Heart left ventricle (tissue), 16 donors: ENCODE results near the gene REEP1. TPM values are rescaled to one million over a fixed set of nuclear protein-coding genes. Genes with fewer than 3 reads are reported as not detected.
A peak's percentile ranks its signal among the peaks of the same experiment; 100 is the strongest.

ENCODE experiments used
- ATAC-seq, 4 donors: fragments of 200-7000 bp; cut with Tn5 transposase; one replicate each; pipeline ENCODE4 v1.9.1; 2020 to 2022; ENCODE audit warnings: moderate library complexity in 4 of 4, mild to moderate bottlenecking in 3 of 4, moderate number of reproducible peaks in 1 of 4
- DNase-seq, 5 donors: peaks; one replicate each; pipeline ENCODE4 v3.0.0-alpha.2; 2020
- H3K27ac ChIP-seq, 12 donors: fragments of 200-600 bp; sonication (generic) in 4 of 12; one replicate each; pipeline versions ENCODE4 v1.5.0 to v1.8.0; 2016 to 2022; ENCODE audit warnings: mild to moderate bottlenecking in 2 of 12
- H3K27me3 ChIP-seq, 9 donors: fragments of 200-600 bp; sonication (generic) in 2 of 9; one replicate each; pipeline versions ENCODE4 v1.5.1 to v1.8.0; 2016 to 2022; ENCODE audit warnings: mild to moderate bottlenecking in 3 of 9
- H3K36me3 ChIP-seq, 9 donors: fragments of 200-600 bp; sonication (generic) in 2 of 9; one replicate each; pipeline versions ENCODE4 v1.5.0 to v1.8.0; 2018 to 2022; ENCODE audit warnings: mild to moderate bottlenecking in 2 of 9
- H3K4me1 ChIP-seq, 12 donors: fragments of 200-600 bp; sonication (generic) in 4 of 12; one replicate each; pipeline versions ENCODE4 v1.5.0 to v1.8.0; 2016 to 2022; ENCODE audit warnings: mild to moderate bottlenecking in 3 of 12
- H3K4me3 ChIP-seq, 12 donors: fragments of 200-600 bp; sonication (generic) in 4 of 12; one replicate each; pipeline versions ENCODE4 v1.5.0 to v1.8.0; 2017 to 2022; ENCODE audit warnings: mild to moderate bottlenecking in 9 of 12, moderate library complexity in 4 of 12
- H3K9me3 ChIP-seq, 12 donors: fragments of 200-600 bp; sonication (generic) in 4 of 12; one replicate each; pipeline versions ENCODE4 v1.5.0 to v1.8.0; 2016 to 2022; ENCODE audit warnings: mild to moderate bottlenecking in 1 of 12
- POLR2A ChIP-seq, 2 donors: fragments of 450-650 bp; IDR thresholded peaks; one replicate each; pipeline ENCODE4 v1.6.1; 2017; ENCODE audit warnings: antibody characterized with exemption in 2 of 2, mild to moderate bottlenecking in 2 of 2, moderate library complexity in 2 of 2
- WGBS, 4 donors: extraction: QIAGEN DNeasy Blood & Tissue Kit in 2 of 4; methylation state at CpG; one replicate each; pipeline versions ENCODE4 v1.1.5 to v1.1.7; 2013 to 2018; 5-methylcytosine and 5-hydroxymethylcytosine counted together
- intact Hi-C, 10 donors: fragments of 100-400 bp; cut with DNase I; formaldehyde crosslinking; loops; one replicate each; pipeline versions ENCODE4 v1.11.1 to v1.14.2; 2022
- polyA plus RNA-seq, 2 donors: library from polyadenylated mRNA; stranded (reverse); fragments of 200-250 nt; gene quantifications; one replicate each; pipeline ENCODE4 v1.2.3, GENCODE V29; 2013
- total RNA-seq, 9 donors: library from RNA; depleted of rRNA in 2 of 9; stranded (reverse); fragments of >200 nt in 2 of 9; fragmentation: NEBNext Ultra II Directional in 3 of 9; extraction: Animal tissue kit (Norgen Biotek cat#: 25700) in 3 of 9; gene quantifications; one replicate each; pipeline versions ENCODE4 v1.1.0 to v1.2.4, GENCODE V29; 2016 to 2023
- TF ChIP-seq, protein P1 (sequence below), 12 donors: fragments of 200-600 bp; sonication (generic) in 4 of 12; IDR thresholded peaks; one replicate each; pipeline versions ENCODE4 v1.5.0 to v1.8.0; 2018 to 2022; ENCODE audit warnings: antibody characterized with exemption in 12 of 12, mild to moderate bottlenecking in 5 of 12
- donor health status: ischemic (EF 13 %, LVEDD 7.1; RV severe dilation, severe dysfunction).
- donor health status: healthy with polysubstance abuse.
- donor health status: DM: no; HTN: yes; CAD: no.
- donor health status: DM: no; HTN: no; CAD: no.
- donor health status: ischemic (EF 25% LVEDD 6.9; RV normal size, moderate dysfunction).
- donor health status: ischemic (EF 25% LVEDD 5.7; RV mildly dilated, moderate dysfunction).
- donor health status: healthy.
- donor health status: DM: yes; HTN: yes; CAD: no.
- donor health status: ischemic (EF 35%, LVEDD 5.7; RV mildly dilated, moderate dysfunction).
- donor health status: nonischemic (EF 11% LVEDD 7.7; RV severe dilation, severe dysfunction).
- donor health status: DM: yes; HTN: yes; CAD: no.
- donor health status: PGD.
- donor health status: ischemic (EF 29% LVEDD 5.4; RV normal size, mild dysfunction).
- donor health status: nonischemic (EF 23%, LVEDD 6.1; RV moderate dilation, normal function).

The REEP1 gene
- total and polyA plus RNA-seq, 11 donors = 13.6 to 43.4 (median 27.6) TPM

DNA sequence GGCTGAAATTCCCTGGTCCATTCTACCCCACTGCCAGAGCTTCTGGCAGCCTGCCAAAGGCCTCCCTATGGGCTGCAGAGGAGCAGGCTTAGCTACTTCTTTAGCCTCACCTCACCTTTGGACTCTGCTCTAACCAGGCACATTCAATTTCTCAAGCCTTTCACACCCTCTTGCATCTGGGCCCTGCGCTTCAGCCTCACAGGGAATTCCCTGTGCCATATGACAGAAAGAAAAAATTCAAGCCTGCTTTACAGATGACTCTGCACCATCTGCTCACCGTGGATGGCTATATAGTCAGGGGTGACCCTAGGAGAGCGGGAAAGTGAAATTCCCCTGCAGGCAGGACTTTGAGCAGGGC is 62.5 kb downstream of the REEP1 start:
- intact Hi-C loops = no loop called here
- H3K36me3 ChIP-seq = no peaks in the 10 kb centered on the region
- H3K4me1 ChIP-seq = peaks cover under 1 to 23% (median 14%) of the 10 kb centered on the region in 12 donors
- ATAC-seq (peak; percentile 48 to 82 (median 80)), DNase-seq (peak; percentile 56 to 84 (median 70))
- H3K27ac ChIP-seq = peak overlapping the region in 4 of 12 donors; percentile 5 to 40 (median 18)
- WGBS, 4 donors = 71 to 83% (median 77%) methylated on average over 3 of the region's 3 CpGs
- H3K4me3 ChIP-seq = no peak overlapping the region
- no peaks in the 10 kb centered on the region for H3K27me3 ChIP-seq
- TF ChIP-seq, protein P1, sequence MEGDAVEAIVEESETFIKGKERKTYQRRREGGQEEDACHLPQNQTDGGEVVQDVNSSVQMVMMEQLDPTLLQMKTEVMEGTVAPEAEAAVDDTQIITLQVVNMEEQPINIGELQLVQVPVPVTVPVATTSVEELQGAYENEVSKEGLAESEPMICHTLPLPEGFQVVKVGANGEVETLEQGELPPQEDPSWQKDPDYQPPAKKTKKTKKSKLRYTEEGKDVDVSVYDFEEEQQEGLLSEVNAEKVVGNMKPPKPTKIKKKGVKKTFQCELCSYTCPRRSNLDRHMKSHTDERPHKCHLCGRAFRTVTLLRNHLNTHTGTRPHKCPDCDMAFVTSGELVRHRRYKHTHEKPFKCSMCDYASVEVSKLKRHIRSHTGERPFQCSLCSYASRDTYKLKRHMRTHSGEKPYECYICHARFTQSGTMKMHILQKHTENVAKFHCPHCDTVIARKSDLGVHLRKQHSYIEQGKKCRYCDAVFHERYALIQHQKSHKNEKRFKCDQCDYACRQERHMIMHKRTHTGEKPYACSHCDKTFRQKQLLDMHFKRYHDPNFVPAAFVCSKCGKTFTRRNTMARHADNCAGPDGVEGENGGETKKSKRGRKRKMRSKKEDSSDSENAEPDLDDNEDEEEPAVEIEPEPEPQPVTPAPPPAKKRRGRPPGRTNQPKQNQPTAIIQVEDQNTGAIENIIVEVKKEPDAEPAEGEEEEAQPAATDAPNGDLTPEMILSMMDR (IDR thresholded peaks at IDR 0.05) = no peak
- TF ChIP-seq POLR2A (IDR thresholded peaks at IDR 0.05) = no peak
- H3K9me3 ChIP-seq = peaks cover 0 to 28% (median 13%) of the 10 kb centered on the region in 12 donors

GRCh38 chr2:86274265-86274917 is 63.0 kb downstream of the REEP1 start:
- TF ChIP-seq, protein P1 (IDR thresholded peaks at IDR 0.05) = no peak
- no peak for TF ChIP-seq POLR2A (IDR thresholded peaks at IDR 0.05)
- peaks cover 0 to 31% (median 13%) of the 10 kb centered on the region in 12 donors for H3K9me3 ChIP-seq
- no peaks in the 10 kb centered on the region for H3K27me3 ChIP-seq
- H3K4me3 ChIP-seq = no peak overlapping the region
- no peak for DNase-seq
- peak overlapping the region in 4 of 12 donors; percentile 5 to 40 (median 18) for H3K27ac ChIP-seq
- intact Hi-C loops = no loop called here
- WGBS, 4 donors = 64 to 71% (median 67%) methylated on average over 5 of the region's 5 CpGs
- peaks cover 0 to 18% (median 9%) of the 10 kb centered on the region in 12 donors for H3K4me1 ChIP-seq
- ATAC-seq = peak in 1 of 4 donors; percentile 29
- H3K36me3 ChIP-seq = no peaks in the 10 kb centered on the region

GRCh38 chr2:86272111-86272510 is 65.3 kb downstream of the REEP1 start:
- Histone ChIP-seq H3K4me1 (peaks cover 0 to 16% (median 8%) of the 10 kb centered on the region in 12 donors), H3K27me3 (no peaks in the 10 kb centered on the region), H3K36me3 (no peaks in the 10 kb centered on the region), H3K9me3 (peaks cover 0 to 31% (median 13%) of the 10 kb centered on the region in 12 donors), H3K4me3 (no peak overlapping the region), H3K27ac (no peak overlapping the region)
- no peak for TF ChIP-seq POLR2A (IDR thresholded peaks at IDR 0.05)
- TF ChIP-seq, protein P1 (IDR thresholded peaks at IDR 0.05) = no peak
- WGBS, 4 donors = 90 to 98% (median 92%) methylated on average over 2 of the region's 2 CpGs
- DNase-seq (no peak), ATAC-seq (no peak)
- intact Hi-C loops = no loop called here

DNA sequence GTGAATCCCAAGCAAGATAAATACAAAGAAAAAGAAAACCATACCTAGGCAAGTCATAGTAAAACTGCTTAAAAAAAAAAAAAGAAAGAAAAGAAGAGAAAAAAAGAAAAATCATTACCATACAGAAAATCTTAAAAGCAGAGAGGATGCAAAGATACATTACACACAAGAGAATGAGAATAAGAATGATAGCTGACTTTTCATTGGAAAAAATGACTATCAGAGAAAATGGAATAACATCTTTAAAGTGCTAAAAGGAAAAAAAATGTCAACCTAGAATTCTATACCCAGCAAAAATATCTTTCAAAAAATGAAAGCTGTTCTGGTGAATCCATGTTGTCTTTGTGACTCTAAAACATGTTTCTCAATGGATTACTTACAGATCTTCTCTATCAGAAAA is 66.2 kb downstream of the REEP1 start:
- no peaks in the 10 kb centered on the region for H3K36me3 ChIP-seq
- ATAC-seq (no peak), DNase-seq (no peak)
- H3K27me3 ChIP-seq = no peaks in the 10 kb centered on the region
- H3K9me3 ChIP-seq = peaks cover 0 to 31% (median 13%) of the 10 kb centered on the region in 12 donors
- intact Hi-C loops = no loop called here
- H3K27ac ChIP-seq = no peak overlapping the region
- H3K4me3 ChIP-seq = no peak overlapping the region
- TF ChIP-seq POLR2A (IDR thresholded peaks at IDR 0.05) = no peak
- TF ChIP-seq, protein P1 (IDR thresholded peaks at IDR 0.05) = no peak
- H3K4me1 ChIP-seq = peaks cover 0 to 16% (median 8%) of the 10 kb centered on the region in 12 donors
